K562 (cell line): ENCODE measurements around the gene CSMD2. TPM values are rescaled to one million over a fixed set of nuclear protein-coding genes. Genes with fewer than 3 reads are reported as not detected.

Experiments used
- ATAC-seq: fragments of 200-7000 bp; cut with Tn5 transposase; 3 replicates; pipeline ENCODE4 v1.9.1; 2020; ENCODE audit warnings: moderate library complexity
- BruUV-seq: library from RNA; stranded (reverse); fragments of 400-500 nt; replicated peaks from 2 replicates; lab custom pipeline; 2021; lab: Mats Ljungman, UMichigan
- CTCF ChIA-PET: fragments of 300-600 bp; formaldehyde crosslinking; extraction: SDS; loops from one replicate; lab custom pipeline; 2021; ENCODE audit warnings: low intra/inter-chr PET ratio; lab: Yijun Ruan, JAX
- POLR2A ChIA-PET: fragments of 300-600, 350-650 bp; sonication (Branson Sonifier 250); formaldehyde crosslinking; extraction: SDS; loops from one replicate; lab custom pipeline; 2021; ENCODE audit warnings: antibody characterized with exemption, inconsistent platforms; lab: Yijun Ruan, JAX
- DNase-seq, 4 experiments: peaks; one replicate each; pipeline versions ENCODE4 v3.0.0 to v3.0.0-alpha.2; 2011 to 2018; ENCODE audit warnings: low spot score in 3 of 4, mixed read lengths in 3 of 4; ENCODE audit errors: extremely low read depth in 1 of 4
- FAIRE-seq: peaks from 2 replicates; lab custom pipeline; 2011; peaks lifted over from hg19 to GRCh38; lab: Jason Lieb, UNC
- H2AFZ ChIP-seq: 2 replicates; pipeline ENCODE4 v1.6.0; 2011; ENCODE audit warnings: low read depth, low read length, control low read depth, inconsistent platforms
- H3K27ac ChIP-seq: fragments of 200-600 bp; 3 replicates; pipeline ENCODE4 v1.8.0; 2011; ENCODE audit warnings: low read depth, mild to moderate bottlenecking, control low read depth, inconsistent platforms, low read length, moderate library complexity, mixed read lengths; ENCODE audit errors: extremely low read depth
- H3K27me3 ChIP-seq, 2 experiments: fragments of 300-600 bp in 1 of 2; 2 replicates in 1 of 2; 3 replicates in 1 of 2; pipeline versions ENCODE4 v1.6.0 to v1.8.0; 2011; ENCODE audit warnings: inconsistent platforms in 2 of 2, low read length in 2 of 2, mild to moderate bottlenecking in 1 of 2, mixed read lengths in 1 of 2, moderate library complexity in 1 of 2; ENCODE audit not compliant: control insufficient read depth in 2 of 2, insufficient read depth in 2 of 2
- H3K36me3 ChIP-seq: fragments of 300-600 bp; 3 replicates; pipeline ENCODE4 v1.8.0; 2011; ENCODE audit warnings: mild to moderate bottlenecking, low read length, inconsistent platforms; ENCODE audit not compliant: control insufficient read depth, insufficient read depth
- H3K4me1 ChIP-seq, 2 experiments: fragments of 200-600 bp in 1 of 2; replicated peaks in 1 of 2; 2 replicates in 1 of 2; 3 replicates in 1 of 2; pipeline versions ENCODE4 v1.5.1 to v1.8.0; 2011; ENCODE audit warnings: inconsistent platforms in 2 of 2, low read length in 2 of 2, mild to moderate bottlenecking in 1 of 2, mixed read lengths in 1 of 2, moderate library complexity in 1 of 2; ENCODE audit not compliant: control insufficient read depth in 2 of 2, insufficient read depth in 2 of 2
- H3K4me2 ChIP-seq: 2 replicates; pipeline ENCODE4 v1.6.1; 2011; ENCODE audit warnings: low read length, control low read depth, inconsistent platforms, mixed read lengths; ENCODE audit not compliant: insufficient read depth
- H3K4me3 ChIP-seq: fragments of 200-600 bp; sonication (generic), shearing (Covaris generic); 2 replicates; pipeline ENCODE4 v1.5.1; 2016; ENCODE audit warnings: control low read depth, inconsistent platforms
- H3K79me2 ChIP-seq: fragments of 200-600 bp; 3 replicates; pipeline ENCODE4 v1.8.0; 2011; ENCODE audit warnings: low read length, inconsistent platforms; ENCODE audit not compliant: control insufficient read depth, insufficient read depth
- H3K9ac ChIP-seq, 2 experiments: 2 replicates each; pipeline versions ENCODE4 v1.6.0 to v1.6.1; 2011; ENCODE audit warnings: low read depth in 2 of 2, low read length in 2 of 2, control low read depth in 1 of 2, inconsistent platforms in 1 of 2, mild to moderate bottlenecking in 1 of 2, mixed read lengths in 1 of 2; ENCODE audit not compliant: insufficient read depth in 1 of 2
- H3K9me1 ChIP-seq: one replicate; pipeline ENCODE4 v1.6.0; 2011; ENCODE audit warnings: inconsistent platforms, mild to moderate bottlenecking, low read length, moderate library complexity; ENCODE audit not compliant: control insufficient read depth, insufficient read depth
- H3K9me3 ChIP-seq: replicated peaks from 2 replicates; pipeline ENCODE4 v1.5.1; 2011; ENCODE audit warnings: low read depth, low read length, inconsistent platforms; ENCODE audit not compliant: control insufficient read depth, insufficient read depth
- H4K20me1 ChIP-seq: replicated peaks from 2 replicates; pipeline ENCODE4 v1.6.1; 2011; ENCODE audit warnings: low read length, inconsistent platforms, mixed read lengths; ENCODE audit not compliant: control insufficient read depth, insufficient read depth
- CEBPG ChIP-seq, 3 experiments: fragments of 200-800 bp in 1 of 3; sonication (Bioruptor generic) in 1 of 3; sonication (generic) in 1 of 3; formaldehyde crosslinking in 1 of 3; IDR thresholded peaks in 2 of 3; conservative IDR thresholded peaks in 1 of 3; 2 replicates each; pipeline versions ENCODE4 v1.6.1 to v1.8.0; 2016 to 2022; ENCODE audit warnings: missing compliant biosample characterization in 2 of 3, missing genetic modification characterization in 2 of 3, mild to moderate bottlenecking in 1 of 3, missing genetic modification reagents in 1 of 3
- ERF ChIP-seq: fragments of 450-650 bp; formaldehyde crosslinking; IDR thresholded peaks from 2 replicates; pipeline ENCODE4 v1.4.0; 2020; ENCODE audit warnings: mild to moderate bottlenecking, mixed read lengths
- NCOR1 ChIP-seq: fragments of 450-650 bp; IDR thresholded peaks from 2 replicates; pipeline ENCODE4 v1.6.1; 2016; ENCODE audit warnings: mild to moderate bottlenecking, moderate library complexity
- RAD51 ChIP-seq: fragments of 450-650 bp; IDR thresholded peaks from 2 replicates; pipeline ENCODE4 v1.7.1; 2016; ENCODE audit warnings: low read depth, mild to moderate bottlenecking, borderline replicate concordance
- WGBS: fragments of 100-300 bp; shearing (Covaris generic); methylation state at CpG from one replicate; pipeline ENCODE4 v1.1.6; 2016; ENCODE audit warnings: low coverage, mixed read lengths; ENCODE audit not compliant: insufficient coverage; ENCODE audit errors: missing lambda C conversion rate; 5-methylcytosine and 5-hydroxymethylcytosine counted together
- in situ Hi-C: fragments of 300-500 bp; cut with MboI; formaldehyde crosslinking; loops from 4 replicates; pipeline ENCODE4 v1.15.0; 2018; ENCODE audit warnings: inconsistent platforms, mixed read lengths
- intact Hi-C: fragments of 100-400 bp; cut with micrococcal nuclease; formaldehyde crosslinking; loops from 2 replicates; pipeline ENCODE4 v1.14.2; 2022
- polyA plus RNA-seq, 8 experiments: library from polyadenylated mRNA; depleted of rRNA in 4 of 8; stranded (reverse) in 5 of 8; unstranded in 3 of 8; fragments of >200 nt; fragmentation: Nextera tagmentation in 2 of 8; fragmentation: Illumina TruSeq in 1 of 8; extraction: Ambion mirVana in 2 of 8; extraction: Trizol in 1 of 8; gene quantifications; 2 replicates each; pipeline versions ENCODE4 v1.2.1 to v1.2.3, GENCODE V29; 2011 to 2014; ENCODE audit warnings: inconsistent platforms in 1 of 8, missing spikeins in 1 of 8
- total RNA-seq, 7 experiments: library from RNA; depleted of rRNA in 6 of 7; stranded (reverse); fragments of >200 nt in 6 of 7; fragmentation: Illumina TruSeq in 2 of 7; extraction: Trizol in 2 of 7; gene quantifications; 2 replicates each; pipeline versions ENCODE4 v1.2.1 to v1.2.3, GENCODE V29; 2011 to 2021; ENCODE audit warnings: low replicate concordance in 1 of 7
- TF ChIP-seq, protein P1 (sequence below): IDR thresholded peaks from 3 replicates; pipeline ENCODE4 v1.6.1; 2011; ENCODE audit warnings: borderline replicate concordance, mild to moderate bottlenecking; ENCODE audit not compliant: insufficient read length, insufficient read depth
- TF ChIP-seq, protein P2 (sequence below): fragments of 450-650 bp; conservative IDR thresholded peaks from 2 replicates; pipeline ENCODE4 v1.6.1; 2016; ENCODE audit warnings: missing genetic modification characterization, low read depth, mild to moderate bottlenecking, control low read depth, missing compliant biosample characterization
- TF ChIP-seq, protein P3 (sequence below), 2 experiments: IDR thresholded peaks in 1 of 2; conservative IDR thresholded peaks in 1 of 2; 2 replicates each; pipeline ENCODE4 v1.6.1; 2016; ENCODE audit warnings: low read depth in 2 of 2, mild to moderate bottlenecking in 1 of 2, missing compliant biosample characterization in 1 of 2, missing genetic modification characterization in 1 of 2, moderate library complexity in 1 of 2
- TF ChIP-seq, protein P4 (sequence below): fragments of 450-650 bp; formaldehyde crosslinking; IDR thresholded peaks from 2 replicates; pipeline ENCODE4 v1.4.0; 2022; ENCODE audit warnings: missing genetic modification characterization

CSMD2 gene
- total and polyA plus RNA-seq, 9 of the 15 experiments (the other 6 are each of a cell fraction or from before 2014, with no cell fraction given) = not detected

DNA sequence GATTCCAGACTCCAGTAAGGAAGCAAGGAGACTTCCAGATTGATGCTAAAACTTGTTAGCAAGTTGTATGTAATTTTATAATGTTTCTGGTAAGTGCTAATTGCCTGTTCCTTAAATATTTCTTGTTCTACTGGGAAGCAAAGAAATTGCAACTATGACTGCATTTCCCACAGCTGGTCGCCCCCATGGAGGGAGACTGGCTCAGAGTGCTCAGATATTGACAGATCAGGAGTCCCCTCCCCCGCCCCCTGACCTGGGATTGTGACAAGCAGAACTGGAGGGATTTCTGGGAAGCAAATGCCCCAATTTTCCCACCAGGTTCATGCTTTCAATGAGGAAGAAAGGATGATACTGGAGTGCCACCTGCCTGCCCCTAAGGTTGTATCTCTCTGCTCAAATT is 383.4 kb downstream of the CSMD2 start:
- ChIA-PET POLR2A (no interaction called here), CTCF (no interaction called here)
- Histone ChIP-seq H3K79me2 (no peaks in the 10 kb centered on the region), H3K27ac (no peak overlapping the region), H3K9ac (no peak overlapping the region), H3K36me3 (no peaks in the 10 kb centered on the region), H3K4me1 (no peaks in the 10 kb centered on the region), H4K20me1 (no peaks in the 10 kb centered on the region), H3K27me3 (no peaks in the 10 kb centered on the region), H3K4me2 (no peak overlapping the region), H3K9me1 (no peaks in the 10 kb centered on the region), H2AFZ (no peak overlapping the region), H3K4me3 (no peak overlapping the region), H3K9me3 (no peaks in the 10 kb centered on the region)
- no peak for DNase-seq
- no peak for TF ChIP-seq RAD51
- TF ChIP-seq, protein P1, sequence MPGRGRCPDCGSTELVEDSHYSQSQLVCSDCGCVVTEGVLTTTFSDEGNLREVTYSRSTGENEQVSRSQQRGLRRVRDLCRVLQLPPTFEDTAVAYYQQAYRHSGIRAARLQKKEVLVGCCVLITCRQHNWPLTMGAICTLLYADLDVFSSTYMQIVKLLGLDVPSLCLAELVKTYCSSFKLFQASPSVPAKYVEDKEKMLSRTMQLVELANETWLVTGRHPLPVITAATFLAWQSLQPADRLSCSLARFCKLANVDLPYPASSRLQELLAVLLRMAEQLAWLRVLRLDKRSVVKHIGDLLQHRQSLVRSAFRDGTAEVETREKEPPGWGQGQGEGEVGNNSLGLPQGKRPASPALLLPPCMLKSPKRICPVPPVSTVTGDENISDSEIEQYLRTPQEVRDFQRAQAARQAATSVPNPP = no peak
- TF ChIP-seq, protein P2, sequence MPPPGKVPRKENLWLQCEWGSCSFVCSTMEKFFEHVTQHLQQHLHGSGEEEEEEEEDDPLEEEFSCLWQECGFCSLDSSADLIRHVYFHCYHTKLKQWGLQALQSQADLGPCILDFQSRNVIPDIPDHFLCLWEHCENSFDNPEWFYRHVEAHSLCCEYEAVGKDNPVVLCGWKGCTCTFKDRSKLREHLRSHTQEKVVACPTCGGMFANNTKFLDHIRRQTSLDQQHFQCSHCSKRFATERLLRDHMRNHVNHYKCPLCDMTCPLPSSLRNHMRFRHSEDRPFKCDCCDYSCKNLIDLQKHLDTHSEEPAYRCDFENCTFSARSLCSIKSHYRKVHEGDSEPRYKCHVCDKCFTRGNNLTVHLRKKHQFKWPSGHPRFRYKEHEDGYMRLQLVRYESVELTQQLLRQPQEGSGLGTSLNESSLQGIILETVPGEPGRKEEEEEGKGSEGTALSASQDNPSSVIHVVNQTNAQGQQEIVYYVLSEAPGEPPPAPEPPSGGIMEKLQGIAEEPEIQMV = no peak
- TF ChIP-seq, protein P3, sequence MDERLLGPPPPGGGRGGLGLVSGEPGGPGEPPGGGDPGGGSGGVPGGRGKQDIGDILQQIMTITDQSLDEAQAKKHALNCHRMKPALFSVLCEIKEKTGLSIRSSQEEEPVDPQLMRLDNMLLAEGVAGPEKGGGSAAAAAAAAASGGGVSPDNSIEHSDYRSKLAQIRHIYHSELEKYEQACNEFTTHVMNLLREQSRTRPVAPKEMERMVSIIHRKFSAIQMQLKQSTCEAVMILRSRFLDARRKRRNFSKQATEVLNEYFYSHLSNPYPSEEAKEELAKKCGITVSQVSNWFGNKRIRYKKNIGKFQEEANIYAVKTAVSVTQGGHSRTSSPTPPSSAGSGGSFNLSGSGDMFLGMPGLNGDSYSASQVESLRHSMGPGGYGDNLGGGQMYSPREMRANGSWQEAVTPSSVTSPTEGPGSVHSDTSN (CRISPR knock-in tag; IDR thresholded peaks at IDR 0.05; ENCODE audit: low read depth) = no peak
- TF ChIP-seq, protein P3 (tag; conservative IDR thresholded peaks at IDR 0.05; ENCODE audit: low read depth) = no peak
- no peak for TF ChIP-seq CEBPG (CRISPR knock-in tag; IDR thresholded peaks at IDR 0.05)
- TF ChIP-seq CEBPG (tag; conservative IDR thresholded peaks at IDR 0.05 in 1 of 2, IDR thresholded peaks at IDR 0.05 in 1 of 2) = no peak
- TF ChIP-seq, protein P4, sequence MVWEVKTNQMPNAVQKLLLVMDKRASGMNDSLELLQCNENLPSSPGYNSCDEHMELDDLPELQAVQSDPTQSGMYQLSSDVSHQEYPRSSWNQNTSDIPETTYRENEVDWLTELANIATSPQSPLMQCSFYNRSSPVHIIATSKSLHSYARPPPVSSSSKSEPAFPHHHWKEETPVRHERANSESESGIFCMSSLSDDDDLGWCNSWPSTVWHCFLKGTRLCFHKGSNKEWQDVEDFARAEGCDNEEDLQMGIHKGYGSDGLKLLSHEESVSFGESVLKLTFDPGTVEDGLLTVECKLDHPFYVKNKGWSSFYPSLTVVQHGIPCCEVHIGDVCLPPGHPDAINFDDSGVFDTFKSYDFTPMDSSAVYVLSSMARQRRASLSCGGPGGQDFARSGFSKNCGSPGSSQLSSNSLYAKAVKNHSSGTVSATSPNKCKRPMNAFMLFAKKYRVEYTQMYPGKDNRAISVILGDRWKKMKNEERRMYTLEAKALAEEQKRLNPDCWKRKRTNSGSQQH (CRISPR knock-in tag) = no peak
- TF ChIP-seq ERF (CRISPR knock-in tag) = no peak
- no peak for TF ChIP-seq NCOR1
- 0% methylated on average over 2 of the region's 2 CpGs for WGBS
- in situ Hi-C loops (no loop called here), intact Hi-C loops (no loop called here)
- ATAC-seq = no peak
- FAIRE-seq = no peak
- no TSS peak for BruUV-seq
